Measurements from ENCODE around the gene HERC3.

The HERC3 gene

DNA sequence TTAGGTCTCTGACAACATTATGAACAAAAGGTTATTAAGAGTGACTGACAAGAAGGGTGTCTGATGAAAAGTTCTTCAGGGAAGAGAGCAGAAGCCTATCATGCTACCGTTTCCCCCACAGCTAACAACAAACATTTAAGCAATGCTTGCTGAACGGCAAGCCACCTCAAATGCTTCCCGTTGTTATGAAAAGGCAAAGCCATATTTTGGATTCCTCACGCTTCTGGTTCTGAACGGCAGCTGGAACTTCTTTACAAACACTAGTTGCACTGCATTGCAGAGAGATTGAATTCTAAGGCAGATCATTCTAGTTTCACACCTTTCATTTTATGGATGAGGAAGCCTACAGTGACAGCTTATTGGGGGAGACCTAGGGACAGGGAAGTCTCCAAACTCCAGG is 153.9 kb downstream of the HERC3 start:
- H3K36me3 ChIP-seq (ENCODE audit: control insufficient read depth, insufficient read depth, low read length): peaks cover 50% of the 10 kb centered on the region
- H3K4me1 ChIP-seq (ENCODE audit: control insufficient read depth, insufficient read depth, low read length): peaks cover 5% of the 10 kb centered on the region; the same call in 1 of the 2 replicates
- H3K9ac ChIP-seq (ENCODE audit: low read depth, low read length): no peak overlapping the region
- no peaks in the 10 kb centered on the region for H3K9me3 ChIP-seq (ENCODE audit: control insufficient read depth, insufficient read depth, low read length)
- no peaks in the 10 kb centered on the region for H3K27me3 ChIP-seq (ENCODE audit: control insufficient read depth, insufficient read depth, low read length)
- no peak overlapping the region for H3K4me3 ChIP-seq (ENCODE audit: low read depth, low read length)
- H3K27ac ChIP-seq (ENCODE audit: low read depth, low read length): no peak overlapping the region

DNA sequence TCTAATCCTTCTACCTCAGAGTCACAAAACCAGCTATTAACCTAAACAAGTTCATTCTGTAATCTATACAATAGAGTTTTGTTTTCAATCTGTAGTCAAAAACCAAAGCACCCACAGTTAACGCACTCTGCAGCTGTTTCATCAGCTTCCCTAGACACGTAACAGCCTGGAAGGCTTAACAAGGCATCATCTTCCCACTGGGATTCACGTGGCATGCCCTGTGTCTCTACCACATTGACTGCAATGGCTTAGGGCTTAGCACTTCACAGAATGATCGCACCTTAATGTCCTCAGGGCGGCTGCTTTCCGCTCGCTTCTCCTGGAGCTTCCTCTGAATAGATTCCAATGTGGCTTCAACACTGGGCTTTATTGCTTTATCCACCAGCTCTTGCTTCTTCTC is 155.1 kb downstream of the HERC3 start:
- no peaks in the 10 kb centered on the region for H3K9me3 ChIP-seq (ENCODE audit: control insufficient read depth, insufficient read depth, low read length)
- H3K9ac ChIP-seq (ENCODE audit: low read depth, low read length): no peak overlapping the region
- H3K27me3 ChIP-seq (ENCODE audit: control insufficient read depth, insufficient read depth, low read length): no peaks in the 10 kb centered on the region
- no peak overlapping the region for H3K27ac ChIP-seq (ENCODE audit: low read depth, low read length)
- H3K36me3 ChIP-seq (ENCODE audit: control insufficient read depth, insufficient read depth, low read length): peaks cover 50% of the 10 kb centered on the region
- no peak overlapping the region for H3K4me3 ChIP-seq (ENCODE audit: low read depth, low read length)
- H3K4me1 ChIP-seq (ENCODE audit: control insufficient read depth, insufficient read depth, low read length): peaks cover 5% of the 10 kb centered on the region; the same call in 1 of the 2 replicates

DNA sequence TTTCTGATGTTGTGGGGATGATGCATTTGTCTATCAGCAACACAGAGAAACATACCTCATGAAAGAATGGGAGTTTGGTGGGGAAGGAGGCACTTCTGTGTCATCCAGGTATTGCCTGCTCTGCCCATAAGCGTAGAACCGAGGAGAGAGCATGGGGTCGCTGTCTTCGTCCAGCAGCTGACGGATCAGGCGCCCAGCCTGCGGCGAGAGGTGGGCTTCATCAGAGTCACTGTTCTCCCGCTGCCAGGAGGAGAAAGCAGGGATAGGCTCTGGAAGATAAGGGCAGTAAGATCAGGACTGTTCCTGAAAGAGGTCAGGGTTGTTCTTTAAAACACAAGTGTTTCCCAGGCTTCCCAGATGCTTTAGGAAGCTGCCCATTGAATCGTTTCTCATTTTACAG is 158.1 kb downstream of the HERC3 start:
- H3K9me3 ChIP-seq (ENCODE audit: control insufficient read depth, insufficient read depth, low read length): no peaks in the 10 kb centered on the region
- H3K9ac ChIP-seq (ENCODE audit: low read depth, low read length): no peak overlapping the region
- H3K4me3 ChIP-seq (ENCODE audit: low read depth, low read length): no peak overlapping the region
- H3K27me3 ChIP-seq (ENCODE audit: control insufficient read depth, insufficient read depth, low read length): no peaks in the 10 kb centered on the region
- peaks cover 5% of the 10 kb centered on the region; the same call in 1 of the 2 replicates for H3K4me1 ChIP-seq (ENCODE audit: control insufficient read depth, insufficient read depth, low read length)
- peaks cover 39% of the 10 kb centered on the region for H3K36me3 ChIP-seq (ENCODE audit: control insufficient read depth, insufficient read depth, low read length)
- no peak overlapping the region for H3K27ac ChIP-seq (ENCODE audit: low read depth, low read length)

DNA sequence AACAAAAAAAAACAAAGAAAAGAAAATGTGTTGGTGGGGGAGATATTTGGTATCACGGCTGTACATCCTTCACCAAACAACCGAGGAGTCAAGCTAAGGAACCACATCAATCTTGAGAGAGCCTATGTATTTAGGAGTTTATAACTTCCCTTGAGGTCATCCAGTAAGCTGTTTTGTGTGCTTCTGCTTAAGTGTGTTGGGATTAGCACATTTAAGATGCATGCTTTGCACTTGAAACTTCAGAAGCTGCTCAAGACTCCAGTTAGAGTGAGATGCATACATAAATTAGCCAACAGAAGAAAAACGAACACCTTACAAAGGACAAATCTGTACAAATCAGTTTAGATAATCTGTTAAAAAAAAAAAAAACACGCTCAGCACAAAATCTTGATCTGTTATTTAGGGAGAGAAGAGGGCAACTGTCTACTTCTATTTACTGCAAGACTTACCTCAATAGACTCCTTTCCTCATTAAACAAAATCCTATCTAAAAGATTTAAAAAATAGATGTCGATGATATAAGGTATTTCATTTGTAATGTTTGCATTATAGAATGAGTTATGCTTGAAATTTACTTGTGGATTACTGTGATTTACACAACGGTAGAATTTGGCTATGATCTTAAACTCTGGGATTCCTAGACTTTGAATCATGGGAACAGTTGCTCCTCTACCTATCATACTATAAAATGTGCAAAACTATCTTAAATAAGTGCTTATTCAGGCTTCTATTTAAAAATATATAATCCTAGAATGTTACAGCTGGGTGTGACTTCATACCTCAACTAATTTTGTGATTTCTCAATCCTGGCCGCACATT is 159.2 kb downstream of the HERC3 start:
- Histone ChIP-seq H3K9me3 (ENCODE audit: control insufficient read depth, insufficient read depth, low read length) (no peaks in the 10 kb centered on the region), H3K27me3 (ENCODE audit: control insufficient read depth, insufficient read depth, low read length) (no peaks in the 10 kb centered on the region), H3K27ac (ENCODE audit: low read depth, low read length) (no peak overlapping the region), H3K36me3 (ENCODE audit: control insufficient read depth, insufficient read depth, low read length) (peaks cover 33% of the 10 kb centered on the region), H3K4me3 (ENCODE audit: low read depth, low read length) (no peak overlapping the region), H3K4me1 (ENCODE audit: control insufficient read depth, insufficient read depth, low read length) (no peaks in the 10 kb centered on the region), H3K9ac (ENCODE audit: low read depth, low read length) (no peak overlapping the region)

DNA sequence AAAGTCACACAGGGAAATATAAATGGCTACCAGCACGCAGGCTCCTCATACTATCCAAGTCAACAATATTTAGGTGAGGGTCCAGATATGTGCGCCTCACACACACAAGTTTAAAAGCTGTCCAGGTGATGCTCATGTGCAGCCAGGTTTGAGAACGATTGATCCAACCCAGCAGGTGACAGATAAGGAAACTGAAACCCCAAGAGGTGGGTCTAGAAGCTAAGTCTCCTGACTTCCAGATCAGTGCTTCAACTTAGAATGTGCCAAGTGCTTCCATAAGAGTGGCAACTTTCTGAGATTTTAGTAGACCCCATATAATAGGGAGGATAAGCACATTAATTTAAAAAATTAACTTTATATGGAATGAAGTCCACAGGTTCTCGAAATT is 159.8 kb downstream of the HERC3 start:
- Histone ChIP-seq H3K27ac (ENCODE audit: low read depth, low read length) (no peak overlapping the region), H3K4me3 (ENCODE audit: low read depth, low read length) (no peak overlapping the region), H3K27me3 (ENCODE audit: control insufficient read depth, insufficient read depth, low read length) (no peaks in the 10 kb centered on the region), H3K4me1 (ENCODE audit: control insufficient read depth, insufficient read depth, low read length) (no peaks in the 10 kb centered on the region), H3K36me3 (ENCODE audit: control insufficient read depth, insufficient read depth, low read length) (peaks cover 31% of the 10 kb centered on the region), H3K9me3 (ENCODE audit: control insufficient read depth, insufficient read depth, low read length) (no peaks in the 10 kb centered on the region), H3K9ac (ENCODE audit: low read depth, low read length) (no peak overlapping the region)

DNA sequence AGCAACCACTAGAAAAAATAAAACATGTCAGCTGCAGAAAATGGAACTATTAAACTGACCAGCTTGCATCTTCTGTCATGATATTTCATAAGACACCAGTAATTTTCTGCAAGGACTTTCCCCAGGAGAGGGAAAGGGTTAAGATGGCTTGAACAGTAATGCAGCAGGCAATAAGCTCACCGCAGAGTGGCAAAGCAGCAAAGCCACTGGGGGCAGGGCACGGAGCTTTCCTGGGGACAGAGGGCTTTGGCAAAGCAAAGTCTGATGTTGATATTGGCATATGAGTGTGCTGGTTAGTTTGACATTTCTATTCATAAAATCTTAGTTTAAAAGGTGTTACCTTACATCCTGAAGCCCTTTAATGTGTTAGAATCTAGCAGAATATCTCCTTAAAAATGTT is 160.5 kb downstream of the HERC3 start:
- Histone ChIP-seq H3K36me3 (ENCODE audit: control insufficient read depth, insufficient read depth, low read length) (peaks cover 25% of the 10 kb centered on the region), H3K4me1 (ENCODE audit: control insufficient read depth, insufficient read depth, low read length) (peaks cover 3% of the 10 kb centered on the region; the same call in 1 of the 2 replicates), H3K9me3 (ENCODE audit: control insufficient read depth, insufficient read depth, low read length) (no peaks in the 10 kb centered on the region), H3K4me3 (ENCODE audit: low read depth, low read length) (no peak overlapping the region), H3K27me3 (ENCODE audit: control insufficient read depth, insufficient read depth, low read length) (no peaks in the 10 kb centered on the region), H3K27ac (ENCODE audit: low read depth, low read length) (no peak overlapping the region), H3K9ac (ENCODE audit: low read depth, low read length) (no peak overlapping the region)

DNA sequence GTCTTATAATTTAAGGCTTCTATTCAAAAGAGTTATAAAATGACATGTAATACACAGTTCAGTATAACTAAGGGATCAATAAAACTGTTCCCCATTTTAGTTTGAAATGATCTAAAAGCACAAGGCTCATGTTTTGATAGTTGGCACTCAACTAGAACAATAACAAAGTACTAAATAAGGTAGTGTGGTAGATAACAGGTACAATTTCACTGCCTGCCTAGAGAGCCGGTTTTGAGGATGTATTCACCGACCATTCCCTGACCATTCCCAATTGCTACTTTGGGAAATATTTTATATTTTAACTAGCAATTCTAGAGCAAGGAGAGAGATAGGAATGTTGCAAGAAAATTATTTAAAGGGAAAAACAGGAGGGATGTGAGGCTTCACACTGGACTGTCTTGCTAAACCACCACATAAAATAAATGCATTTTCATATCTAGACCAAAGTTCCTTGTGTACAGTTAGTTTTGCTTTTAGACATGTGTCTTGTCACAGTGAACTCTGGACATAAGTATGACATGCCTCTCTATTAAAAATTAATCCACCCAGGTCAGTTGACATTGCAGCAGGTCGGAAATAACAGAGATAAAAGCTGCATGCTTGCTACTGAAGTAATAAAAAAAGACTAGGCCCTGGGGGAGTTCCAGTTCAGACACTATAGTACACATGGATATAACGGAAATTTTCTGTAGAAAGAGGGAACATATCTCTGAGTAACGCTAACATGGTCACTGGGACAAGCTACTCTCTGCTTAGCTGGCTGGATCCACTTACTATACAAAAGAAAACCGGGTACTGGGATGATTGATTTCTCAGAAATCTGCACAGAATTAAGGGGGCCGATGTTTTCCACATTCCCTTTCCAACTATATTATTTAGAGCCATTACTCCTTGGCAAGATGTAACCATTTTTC is 161.6 kb downstream of the HERC3 start:
- no peak overlapping the region for H3K27ac ChIP-seq (ENCODE audit: low read depth, low read length)
- peaks cover 15% of the 10 kb centered on the region for H3K4me1 ChIP-seq (ENCODE audit: control insufficient read depth, insufficient read depth, low read length)
- H3K27me3 ChIP-seq (ENCODE audit: control insufficient read depth, insufficient read depth, low read length): no peaks in the 10 kb centered on the region

DNA sequence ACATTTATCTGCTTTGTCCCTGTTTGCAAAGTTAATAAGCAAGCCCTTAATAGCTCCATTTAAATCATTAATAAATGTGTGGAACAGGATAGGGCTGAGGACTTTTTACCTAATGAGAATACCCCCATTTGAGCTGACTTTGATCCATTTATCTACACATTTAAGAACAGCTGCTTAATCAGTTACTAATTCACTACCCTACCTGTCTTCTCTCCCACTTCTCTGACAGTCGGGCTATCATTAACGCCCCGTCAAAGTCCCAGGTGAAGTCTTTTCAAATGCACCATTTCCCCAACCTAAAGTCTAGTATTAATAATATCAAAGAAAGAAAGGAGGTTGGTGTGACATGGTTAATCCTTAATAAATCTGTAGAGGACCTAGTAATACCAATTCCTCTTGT is 162.5 kb downstream of the HERC3 start:
- H3K9me3 ChIP-seq (ENCODE audit: control insufficient read depth, insufficient read depth, low read length): no peaks in the 10 kb centered on the region
- no peaks in the 10 kb centered on the region for H3K27me3 ChIP-seq (ENCODE audit: control insufficient read depth, insufficient read depth, low read length)
- H3K9ac ChIP-seq (ENCODE audit: low read depth, low read length): no peak overlapping the region
- no peak overlapping the region for H3K4me3 ChIP-seq (ENCODE audit: low read depth, low read length)
- 0 out of 2 replicates have a peak, but pooled peaks cover 7% of the 10 kb centered on the region for H3K36me3 ChIP-seq (ENCODE audit: control insufficient read depth, insufficient read depth, low read length)
- H3K27ac ChIP-seq (ENCODE audit: low read depth, low read length): no peak overlapping the region
- H3K4me1 ChIP-seq (ENCODE audit: control insufficient read depth, insufficient read depth, low read length): peaks cover 24% of the 10 kb centered on the region

More for the DNA sequence above, 161.6 kb downstream of the HERC3 start:
- Histone ChIP-seq H3K9me3 (ENCODE audit: control insufficient read depth, insufficient read depth, low read length) (no peaks in the 10 kb centered on the region), H3K36me3 (ENCODE audit: control insufficient read depth, insufficient read depth, low read length) (peaks cover 16% of the 10 kb centered on the region), H3K4me3 (ENCODE audit: low read depth, low read length) (no peak overlapping the region), H3K9ac (ENCODE audit: low read depth, low read length) (no peak overlapping the region)

DNA sequence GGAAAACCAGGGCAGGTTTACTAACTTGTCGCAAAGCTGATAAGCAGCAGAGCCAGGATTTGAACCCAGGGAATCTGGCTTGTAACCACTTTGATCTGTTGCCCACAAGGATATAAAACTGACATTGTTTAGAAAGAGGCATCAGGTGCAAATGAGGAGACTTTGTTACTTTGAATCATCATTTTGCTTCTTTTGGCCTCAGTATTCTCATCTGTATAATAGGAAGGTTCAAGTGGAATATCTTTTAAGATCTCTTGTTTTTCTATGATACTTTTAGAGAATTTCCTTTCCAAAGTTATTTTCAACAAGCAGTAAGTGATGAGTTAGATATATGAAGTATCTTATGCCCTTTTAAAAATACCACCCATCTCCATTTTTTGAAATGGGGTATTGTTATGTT is 163.2 kb downstream of the HERC3 start:
- H3K9ac ChIP-seq (ENCODE audit: low read depth, low read length): no peak overlapping the region
- H3K4me1 ChIP-seq (ENCODE audit: control insufficient read depth, insufficient read depth, low read length): peaks cover 24% of the 10 kb centered on the region
- 0 out of 2 replicates have a peak, but pooled peaks cover under 1% of the 10 kb centered on the region for H3K36me3 ChIP-seq (ENCODE audit: control insufficient read depth, insufficient read depth, low read length)
- H3K27me3 ChIP-seq (ENCODE audit: control insufficient read depth, insufficient read depth, low read length): no peaks in the 10 kb centered on the region
- H3K4me3 ChIP-seq (ENCODE audit: low read depth, low read length): no peak overlapping the region
- H3K27ac ChIP-seq (ENCODE audit: low read depth, low read length): no peak overlapping the region
- no peaks in the 10 kb centered on the region for H3K9me3 ChIP-seq (ENCODE audit: control insufficient read depth, insufficient read depth, low read length)

DNA sequence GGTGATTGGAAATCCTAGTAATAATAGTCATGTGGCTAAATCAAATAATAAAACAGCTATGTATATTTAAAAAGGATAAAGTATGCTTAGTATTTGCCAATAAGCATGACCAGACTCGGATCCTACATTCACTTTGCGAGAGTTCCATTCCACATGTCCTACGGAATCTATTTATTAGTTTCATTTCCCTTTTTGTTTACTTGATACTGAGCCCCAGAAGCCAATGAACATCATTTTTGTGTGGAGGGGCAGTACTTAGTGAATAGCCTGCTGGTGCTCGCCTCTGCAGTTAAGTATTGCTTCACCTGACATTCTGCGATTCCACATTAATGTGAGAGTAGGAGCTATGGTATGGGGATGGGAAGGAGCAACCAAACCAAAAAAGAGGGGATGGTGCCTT is 163.9 kb downstream of the HERC3 start:
- no peaks in the 10 kb centered on the region for H3K36me3 ChIP-seq (ENCODE audit: control insufficient read depth, insufficient read depth, low read length)
- H3K9me3 ChIP-seq (ENCODE audit: control insufficient read depth, insufficient read depth, low read length): no peaks in the 10 kb centered on the region
- no peak overlapping the region for H3K27ac ChIP-seq (ENCODE audit: low read depth, low read length)
- peaks cover 24% of the 10 kb centered on the region for H3K4me1 ChIP-seq (ENCODE audit: control insufficient read depth, insufficient read depth, low read length)
- no peak overlapping the region for H3K4me3 ChIP-seq (ENCODE audit: low read depth, low read length)
- H3K27me3 ChIP-seq (ENCODE audit: control insufficient read depth, insufficient read depth, low read length): no peaks in the 10 kb centered on the region
- H3K9ac ChIP-seq (ENCODE audit: low read depth, low read length): no peak overlapping the region

DNA sequence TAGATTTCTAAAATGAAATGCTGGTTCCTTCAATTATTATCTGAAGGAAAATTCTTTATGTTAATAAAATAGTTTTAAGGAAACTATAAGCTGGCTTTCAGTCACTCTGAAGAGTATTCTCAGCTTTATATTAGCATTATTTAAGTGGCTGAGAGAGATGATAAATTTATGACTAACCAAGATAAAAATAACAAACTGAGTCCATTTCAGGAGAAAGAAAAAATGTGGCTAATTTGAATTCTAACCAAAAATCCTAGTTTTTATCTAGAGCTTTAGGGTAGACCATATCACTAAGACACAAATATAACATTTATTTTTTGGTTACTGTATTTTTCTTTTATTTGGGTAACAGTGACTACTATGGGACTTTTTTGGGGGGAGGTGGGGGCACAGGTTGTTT is 164.8 kb downstream of the HERC3 start:
- Histone ChIP-seq H3K9me3 (ENCODE audit: control insufficient read depth, insufficient read depth, low read length) (no peaks in the 10 kb centered on the region), H3K4me3 (ENCODE audit: low read depth, low read length) (no peak overlapping the region), H3K4me1 (ENCODE audit: control insufficient read depth, insufficient read depth, low read length) (peaks cover 24% of the 10 kb centered on the region), H3K27me3 (ENCODE audit: control insufficient read depth, insufficient read depth, low read length) (no peaks in the 10 kb centered on the region), H3K27ac (ENCODE audit: low read depth, low read length) (no peak overlapping the region), H3K9ac (ENCODE audit: low read depth, low read length) (no peak overlapping the region), H3K36me3 (ENCODE audit: control insufficient read depth, insufficient read depth, low read length) (no peaks in the 10 kb centered on the region)
